Muscle of arm (tissue), 14 donors: Measurements from ENCODE around the gene TEFM. TPM values are rescaled to one million over a fixed set of nuclear protein-coding genes. Genes with fewer than 3 reads are reported as not detected.
"Not testable (repeated sequence)": the region's sequence is repeated elsewhere in the genome, so short reads cannot be mapped to it uniquely, and the experiment has no call there.

ENCODE experiments used
- DNase-seq: peaks from one replicate; pipeline ENCODE4 v3.0.0-alpha.2; 2013
- long read RNA-seq, 11 donors: transcript quantifications; one replicate each; lab custom pipeline, GENCODE V29; 2026
- polyA plus RNA-seq, 12 donors: library from polyadenylated mRNA; unstranded; fragments of 120-200 nt; gene quantifications; one replicate each; pipeline ENCODE4 v1.2.1, GENCODE V29; 2013; ENCODE audit not compliant: insufficient read length in 12 of 12

TEFM gene
- 10 to 100 TPM in 11 of 12 donors, not detected in 1; 11.4 to 17.8 (median 14.3) TPM for polyA plus RNA-seq
- long read RNA-seq, donor 1, transcript TEFM-205 (4 exons, 1,891 nt) = major isoform, 5 of 8 reads
- long read RNA-seq, donor 1, partial matches to known transcripts = 0 of 8 reads
- long read RNA-seq, donor 1, other reads (novel, unspliced or antisense) = 0 of 8 reads
- long read RNA-seq, donor 2, partial matches to known transcripts = 0 of 5 reads
- long read RNA-seq, donor 2, other reads (novel, unspliced or antisense) = 0 of 5 reads
- long read RNA-seq, donor 3, partial matches to known transcripts = 0 of 4 reads
- long read RNA-seq, donor 3, other reads (novel, unspliced or antisense) = 0 of 4 reads
- long read RNA-seq, donor 4, partial matches to known transcripts = 0 of 1 reads
- long read RNA-seq, donor 4, other reads (novel, unspliced or antisense) = 0 of 1 reads
- long read RNA-seq, donor 5, partial matches to known transcripts = 0 of 2 reads
- long read RNA-seq, donor 5, other reads (novel, unspliced or antisense) = 0 of 2 reads
- long read RNA-seq, donor 6, partial matches to known transcripts = 0 of 1 reads
- long read RNA-seq, donor 6, other reads (novel, unspliced or antisense) = 0 of 1 reads
- long read RNA-seq, donor 7, partial matches to known transcripts = 0 of 1 reads
- long read RNA-seq, donor 7, other reads (novel, unspliced or antisense) = 0 of 1 reads
- long read RNA-seq, donor 8, partial matches to known transcripts = 0 of 6 reads
- long read RNA-seq, donor 8, other reads (novel, unspliced or antisense) = 0 of 6 reads
- long read RNA-seq, donor 9, partial matches to known transcripts = 0 of 1 reads
- long read RNA-seq, donor 9, other reads (novel, unspliced or antisense) = 0 of 1 reads
- long read RNA-seq, donor 10, transcript TEFM-205 (4 exons, 1,891 nt) = major isoform, 5 of 8 reads
- long read RNA-seq, donor 10, partial matches to known transcripts = 0 of 8 reads
- long read RNA-seq, donor 10, other reads (novel, unspliced or antisense) = 0 of 8 reads
- long read RNA-seq, donor 11, partial matches to known transcripts = 0 of 3 reads
- long read RNA-seq, donor 11, other reads (novel, unspliced or antisense) = 0 of 3 reads

GRCh38 chr17:30906101-30906911 is at the start of gene TEFM:
Gene TEFM, minus strand, starts transcription at chr17:30906238. Its CDS starts 40 bp downstream, at chr17:30906198.
- peak; percentile 93 for DNase-seq

GRCh38 chr17:30954046-30954830 is 48.2 kb upstream of the TEFM start:
- DNase-seq = no peak

DNA sequence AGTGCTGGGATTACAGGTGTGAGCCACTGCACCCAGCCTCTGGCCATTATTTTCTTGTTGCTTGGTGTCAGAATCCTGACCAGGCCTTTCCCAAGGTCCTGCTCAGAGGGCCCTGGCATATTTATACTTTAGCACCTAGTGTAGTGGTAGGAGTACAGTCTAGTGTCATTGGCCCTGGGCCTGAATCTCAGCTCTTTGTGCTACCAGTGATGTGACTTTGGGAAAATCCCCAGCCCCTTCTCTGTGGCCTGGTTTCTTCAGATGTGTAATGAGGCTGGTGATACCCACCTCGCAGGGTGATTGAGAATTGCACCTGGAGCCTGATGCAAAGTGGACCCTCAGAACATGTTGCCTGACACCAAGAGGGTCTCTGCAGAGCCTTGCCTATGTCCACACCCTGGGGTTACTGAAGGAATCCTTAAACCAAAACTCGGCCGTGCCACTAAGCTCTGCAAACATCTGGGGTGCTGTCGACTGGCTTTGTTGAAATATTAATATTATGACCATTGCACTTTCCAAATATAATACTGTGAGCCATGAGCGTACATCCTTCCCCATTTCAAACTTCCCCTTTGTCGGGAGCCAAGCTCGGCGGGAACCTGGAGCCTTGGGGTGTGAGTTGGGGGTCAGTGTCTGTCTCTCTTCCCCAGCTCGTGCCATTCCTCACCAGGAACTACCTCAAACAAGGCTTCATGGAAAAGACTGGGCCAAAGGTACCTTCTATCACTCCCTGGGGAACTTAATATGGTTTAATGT is 46.8 kb upstream of the TEFM start:
- no peak for DNase-seq

DNA sequence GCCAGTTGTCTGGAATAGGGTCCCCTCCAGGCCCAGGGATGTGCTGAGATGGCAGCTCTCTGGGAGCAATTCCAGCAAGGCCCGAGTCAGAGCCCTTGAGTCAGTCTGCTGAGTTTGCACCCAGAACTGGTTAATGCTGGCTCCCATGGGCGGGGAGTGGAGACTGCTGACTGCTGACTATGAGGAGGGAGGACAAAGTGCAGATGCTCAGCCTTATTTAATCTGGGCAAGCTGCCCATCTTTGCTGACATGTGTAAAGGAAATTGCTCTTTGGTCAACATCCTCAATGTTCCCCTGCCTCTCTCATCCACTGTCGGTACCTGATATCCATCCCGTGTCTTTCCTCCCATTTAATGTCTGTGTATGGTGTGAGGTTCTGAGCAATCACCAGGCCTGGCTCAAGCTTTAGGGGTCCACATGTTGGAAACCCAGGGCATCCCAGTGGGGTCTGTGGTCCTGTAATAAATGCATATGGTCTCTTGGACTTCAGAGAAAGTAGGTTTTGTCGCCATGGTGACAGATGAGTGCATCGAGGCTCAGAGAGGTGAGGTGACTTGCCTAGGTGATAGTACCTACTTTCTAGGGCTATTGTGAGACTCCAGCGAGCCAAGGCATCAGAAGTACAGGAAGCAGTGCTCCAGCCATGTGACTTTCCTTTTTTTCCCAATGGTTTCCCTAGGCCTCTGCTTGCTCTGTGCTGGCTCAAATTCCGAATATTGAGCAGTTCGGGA is 44.8 kb upstream of the TEFM start:
- DNase-seq = peak; percentile 66

DNA sequence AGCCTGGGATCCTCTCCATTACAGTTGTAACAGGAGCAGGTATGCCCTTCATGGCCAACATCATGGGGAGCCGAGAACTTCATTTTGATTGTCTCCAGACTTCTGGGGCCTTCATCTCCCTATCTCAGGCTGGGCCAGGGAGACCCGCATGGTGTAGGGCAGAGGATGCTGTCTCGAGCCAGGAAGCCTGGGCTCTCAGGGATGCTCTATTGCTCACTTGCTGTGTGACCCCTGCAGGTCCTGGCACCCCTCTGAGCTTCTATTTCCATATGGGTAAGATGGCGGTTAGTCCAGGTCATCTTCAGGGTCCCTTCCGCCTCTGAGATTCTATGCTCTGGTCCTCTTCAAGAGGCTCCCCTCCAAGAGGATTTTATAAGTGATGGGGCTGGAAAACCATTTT is 44.2 kb upstream of the TEFM start:
- DNase-seq = no peak

DNA sequence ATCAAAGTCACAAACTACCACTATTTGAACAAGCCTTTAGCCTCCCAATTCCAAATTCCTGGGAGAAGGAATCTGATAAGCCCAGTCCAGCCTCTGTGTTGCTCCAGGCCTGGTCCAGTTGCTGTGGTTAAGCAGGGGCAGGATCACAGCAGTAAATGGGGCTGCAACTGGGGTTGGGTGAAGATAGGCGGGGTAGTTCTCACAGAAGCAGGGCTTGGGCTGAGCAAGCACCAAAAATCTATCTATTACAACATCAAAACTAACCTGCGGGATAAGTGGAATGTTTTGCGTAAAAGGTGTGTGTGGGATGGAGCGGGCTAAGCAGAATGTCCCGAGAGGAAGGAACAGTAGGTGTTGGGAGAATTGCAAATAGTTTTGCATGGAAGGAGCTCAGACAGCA is 41.8 kb upstream of the TEFM start:
- no peak for DNase-seq

DNA sequence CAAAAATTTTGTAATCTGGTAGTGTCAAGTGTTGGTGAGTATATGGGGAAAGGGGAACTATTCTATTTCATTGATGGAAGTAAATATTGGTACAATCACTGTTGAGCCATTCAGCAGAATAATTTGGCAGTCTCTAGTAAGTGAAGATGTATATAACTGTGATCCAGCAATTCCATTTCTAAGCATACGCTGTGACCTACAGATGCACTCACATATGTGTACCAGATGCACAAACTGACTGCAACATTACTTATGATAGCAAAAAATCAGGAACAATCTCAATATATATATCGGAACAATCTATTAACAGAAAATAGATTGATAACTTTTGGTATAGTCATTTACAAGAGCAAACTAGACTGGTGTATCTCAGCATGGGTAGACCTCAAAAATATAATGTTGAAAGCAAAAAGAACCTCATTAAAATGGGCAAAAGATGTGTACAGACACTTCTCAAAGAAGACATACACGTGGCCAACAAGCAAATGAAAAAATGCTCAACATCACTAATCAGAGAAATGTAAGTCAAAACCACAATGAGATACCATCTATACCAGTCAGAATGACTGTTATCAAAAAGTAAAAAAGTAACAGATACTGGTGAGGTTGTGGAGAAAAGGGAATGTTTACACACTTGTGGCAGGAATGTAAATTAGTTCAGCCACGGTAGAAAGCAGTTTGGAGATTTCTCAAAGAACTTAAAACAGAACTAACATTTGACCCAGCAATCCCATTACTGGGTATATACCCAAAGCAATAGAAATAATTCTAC is 36.5 kb upstream of the TEFM start:
- DNase-seq = no peak

- no peak for DNase-seq
Measured at GRCh38 chr17:30939051-30939689, 33.1 kb upstream of the TEFM start.

DNA sequence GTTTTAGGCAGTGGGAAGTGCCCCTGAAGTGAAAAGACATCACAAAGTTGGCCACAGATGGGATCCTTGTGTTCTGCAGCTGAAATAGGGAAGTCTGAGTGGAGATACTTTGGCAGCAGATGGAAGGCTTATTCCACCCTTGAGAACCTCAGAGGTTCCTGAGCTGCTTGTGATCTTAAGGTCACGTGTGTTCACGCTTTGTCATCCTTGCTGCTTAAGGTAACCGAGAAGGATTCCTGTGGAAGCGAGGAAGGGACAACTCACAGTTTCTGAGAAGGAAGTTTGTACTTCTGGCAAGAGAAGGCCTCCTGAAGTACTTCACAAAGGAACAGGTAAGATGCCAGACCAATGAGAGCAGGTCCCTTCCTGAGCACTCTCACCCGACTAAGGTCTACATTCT is 27.9 kb upstream of the TEFM start:
- no peak for DNase-seq

- DNase-seq = not testable (repeated sequence)
Measured at GRCh38 chr17:30931582-30931981, 25.5 kb upstream of the TEFM start.

- DNase-seq = no peak
Measured at GRCh38 chr17:30930495-30930894, 24.5 kb upstream of the TEFM start.

DNA sequence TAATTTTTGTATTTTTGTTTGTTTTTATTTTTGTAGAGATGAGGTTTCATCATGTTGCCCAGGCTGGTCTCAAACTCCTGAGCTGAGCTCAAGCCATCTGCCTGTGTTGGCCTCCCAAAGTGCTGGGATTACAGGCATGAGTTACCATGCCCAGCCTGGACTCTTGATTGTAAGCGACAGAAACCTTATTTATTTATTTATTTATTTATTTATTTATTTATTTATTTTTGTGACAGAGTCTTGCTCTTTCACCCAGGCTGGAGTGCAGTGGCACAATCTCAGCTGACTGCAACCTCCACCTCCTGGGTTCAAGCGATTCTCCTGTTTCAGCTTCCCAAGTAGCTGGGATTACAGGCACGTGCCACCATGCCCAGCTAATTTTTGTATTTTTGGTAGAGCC is 23.8 kb upstream of the TEFM start:
- not testable (repeated sequence) for DNase-seq

DNA sequence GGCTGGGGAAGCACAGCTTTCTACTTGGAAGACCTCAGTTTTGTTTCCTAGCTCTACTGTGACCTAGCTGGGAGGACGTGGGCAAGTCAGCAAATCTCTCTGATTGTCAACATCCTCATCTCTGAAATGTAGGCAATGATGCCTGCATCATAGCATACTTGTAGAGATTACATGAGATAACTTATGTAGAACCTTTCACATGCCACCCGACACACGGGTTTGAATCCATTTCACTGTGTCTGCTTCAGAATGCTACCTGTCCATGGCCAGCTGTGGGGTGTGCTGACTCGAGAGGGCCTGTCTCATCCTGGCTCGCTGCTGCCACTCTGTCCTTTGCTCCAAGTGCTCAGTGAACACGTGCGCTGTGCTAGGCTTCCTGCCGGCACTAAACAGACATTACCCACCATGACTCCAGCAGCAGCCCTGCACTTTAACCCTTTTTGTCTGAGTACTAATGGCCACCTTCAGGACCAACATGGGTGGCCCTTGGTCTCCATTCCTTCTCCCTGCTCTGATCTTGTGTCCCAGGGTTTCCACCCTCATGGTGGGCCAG is 23.1 kb upstream of the TEFM start:
- no peak for DNase-seq

GRCh38 chr17:30928584-30928983 is 22.5 kb upstream of the TEFM start:
- DNase-seq = no peak

GRCh38 chr17:30927756-30928155 is 21.7 kb upstream of the TEFM start:
- no peak for DNase-seq

DNA sequence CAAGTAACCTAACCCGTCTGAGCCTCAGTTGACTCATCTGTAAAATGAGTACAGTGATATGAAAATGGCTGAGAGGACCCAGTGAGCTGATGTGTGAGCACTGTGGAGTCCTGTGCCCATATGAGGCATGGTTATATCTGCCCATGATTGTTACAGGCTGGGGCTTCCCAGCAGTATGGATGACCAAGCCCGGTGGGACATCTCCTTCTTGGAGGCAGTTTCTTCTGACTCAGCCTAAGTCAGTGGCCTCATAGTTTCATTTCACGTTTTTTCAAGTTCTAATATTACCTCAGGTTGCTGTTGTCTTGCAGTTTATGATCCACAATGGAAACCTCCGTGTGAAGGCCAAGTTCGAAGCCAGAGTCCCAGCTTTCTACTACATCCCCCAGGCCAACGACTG is 20.5 kb upstream of the TEFM start:
- no peak for DNase-seq

GRCh38 chr17:30924341-30924740 is 18.3 kb upstream of the TEFM start:
- no peak for DNase-seq
